GM12878 (cell line): Measurements from ENCODE around the gene OTOF. TPM values are rescaled to one million over a fixed set of nuclear protein-coding genes. Genes with fewer than 3 reads are reported as not detected.

Experiments used
- ATAC-seq: fragments of 200-7000 bp; cut with Tn5 transposase; 3 replicates; pipeline ENCODE4 v1.9.1; 2020; ENCODE audit warnings: mild to moderate bottlenecking, moderate library complexity
- BruUV-seq: library from RNA; stranded (reverse); fragments of 400-500 nt; replicated peaks from 2 replicates; lab custom pipeline; 2021; lab: Mats Ljungman, UMichigan
- CTCF ChIA-PET: fragments of 300-600 bp; sonication (Branson Sonifier 250); formaldehyde crosslinking; extraction: SDS; loops from one replicate; lab custom pipeline; 2021; ENCODE audit warnings: inconsistent platforms; lab: Yijun Ruan, JAX
- POLR2A ChIA-PET: fragments of 350-600 bp; formaldehyde crosslinking; extraction: SDS; loops from one replicate; lab custom pipeline; 2021; ENCODE audit warnings: inconsistent platforms; lab: Charles Lee
- RAD21 ChIA-PET: fragments of 300-600 bp; sonication (Branson Sonifier 250); formaldehyde crosslinking; loops from one replicate; lab custom pipeline; 2023; ENCODE audit warnings: antibody characterized with exemption; ENCODE audit not compliant: unreplicated experiment; lab: Charles Lee
- SMC1A ChIA-PET: fragments of 300-600 bp; sonication (Branson Sonifier 250); formaldehyde crosslinking; loops from one replicate; lab custom pipeline; 2023; ENCODE audit not compliant: unreplicated experiment, uncharacterized antibody; lab: Charles Lee
- DNase-seq: peaks from one replicate; pipeline ENCODE4 v3.0.0-alpha.2; 2011; ENCODE audit warnings: low read depth, low spot score
- FAIRE-seq: peaks from 3 replicates; lab custom pipeline; 2011; peaks lifted over from hg19 to GRCh38; lab: Jason Lieb, UNC
- H2AFZ ChIP-seq: 2 replicates; pipeline ENCODE4 v1.6.0; 2011; ENCODE audit warnings: low read depth, low read length, control low read depth; ENCODE audit not compliant: control insufficient read depth
- H3K27ac ChIP-seq: 2 replicates; pipeline ENCODE4 v1.5.1; 2011; ENCODE audit warnings: control low read depth; ENCODE audit not compliant: control insufficient read depth, insufficient read depth
- H3K27me3 ChIP-seq, 2 experiments: replicated peaks in 1 of 2; 2 replicates each; pipeline versions ENCODE4 v1.6.0 to v1.6.1; 2011; ENCODE audit warnings: low read length in 1 of 2; ENCODE audit not compliant: control insufficient read depth in 2 of 2, insufficient read depth in 2 of 2
- H3K36me3 ChIP-seq, 2 experiments: 2 replicates each; pipeline ENCODE4 v1.5.1; 2011; ENCODE audit warnings: low read length in 1 of 2; ENCODE audit not compliant: control insufficient read depth in 2 of 2, insufficient read depth in 2 of 2
- H3K4me1 ChIP-seq: 2 replicates; pipeline ENCODE4 v1.6.1; 2011; ENCODE audit warnings: mild to moderate bottlenecking, low read length, moderate library complexity, mixed read lengths; ENCODE audit not compliant: control insufficient read depth, insufficient read depth
- H3K4me2 ChIP-seq: 2 replicates; pipeline ENCODE4 v1.6.0; 2011; ENCODE audit warnings: control low read depth; ENCODE audit not compliant: control insufficient read depth, insufficient read depth
- H3K4me3 ChIP-seq: fragments of 200-600 bp; sonication (generic); 2 replicates; pipeline ENCODE4 v1.5.1; 2016
- H3K79me2 ChIP-seq: 2 replicates; pipeline ENCODE4 v1.6.0; 2011; ENCODE audit warnings: low read length; ENCODE audit not compliant: control insufficient read depth, insufficient read depth
- H3K9ac ChIP-seq: 2 replicates; pipeline ENCODE4 v1.8.0; 2011; ENCODE audit warnings: low read length, control low read depth, mixed read lengths; ENCODE audit not compliant: control insufficient read depth, insufficient read depth
- H3K9me3 ChIP-seq: replicated peaks from 3 replicates; pipeline ENCODE4 v1.5.1; 2011; ENCODE audit warnings: mild to moderate bottlenecking, low read length; ENCODE audit not compliant: control insufficient read depth, insufficient read depth
- H4K20me1 ChIP-seq: 2 replicates; pipeline ENCODE4 v1.6.0; 2011; ENCODE audit not compliant: control insufficient read depth, insufficient read depth
- ATF7 ChIP-seq: fragments of 450-650 bp; IDR thresholded peaks from 2 replicates; pipeline ENCODE4 v1.6.1; 2016; ENCODE audit warnings: low read depth, mild to moderate bottlenecking
- CBFB ChIP-seq: IDR thresholded peaks from 2 replicates; pipeline ENCODE4 v1.6.1; 2016; ENCODE audit warnings: antibody characterized with exemption, low read depth
- CBX3 ChIP-seq: fragments of 200-600 bp; sonication (generic); IDR thresholded peaks from 2 replicates; pipeline ENCODE4 v1.6.1; 2016; ENCODE audit warnings: low read depth, borderline replicate concordance
- DPF2 ChIP-seq: fragments of 450-650 bp; IDR thresholded peaks from 2 replicates; pipeline ENCODE4 v1.6.1; 2017; ENCODE audit warnings: mild to moderate bottlenecking
- NR2C1 ChIP-seq: fragments of 450-650 bp; IDR thresholded peaks from 2 replicates; pipeline ENCODE4 v1.6.1; 2017; ENCODE audit warnings: antibody characterized with exemption, mild to moderate bottlenecking, moderate library complexity
- POU2F2 ChIP-seq: IDR thresholded peaks from 3 replicates; pipeline ENCODE4 v1.6.1; 2011; ENCODE audit warnings: low read depth, mild to moderate bottlenecking, low read length, borderline replicate concordance
- RELA ChIP-seq: fragments of 450-650 bp; IDR thresholded peaks from 2 replicates; pipeline ENCODE4 v1.8.0; 2014; ENCODE audit warnings: borderline replicate concordance; ENCODE audit not compliant: partially characterized antibody
- RELB ChIP-seq: fragments of 450-650 bp; IDR thresholded peaks from 2 replicates; pipeline ENCODE4 v1.6.1; 2017; ENCODE audit warnings: low read depth, mild to moderate bottlenecking, moderate library complexity
- STAT1 ChIP-seq: fragments of 450-650 bp; conservative IDR thresholded peaks from 2 replicates; pipeline ENCODE4 v1.6.1; 2014; ENCODE audit warnings: antibody characterized with exemption, mild to moderate bottlenecking
- TCF3 ChIP-seq: IDR thresholded peaks from 2 replicates; pipeline ENCODE4 v1.6.1; 2012; ENCODE audit warnings: low read depth, mild to moderate bottlenecking, low read length, borderline replicate concordance; ENCODE audit not compliant: insufficient read depth
- in situ Hi-C: fragments of 300-500 bp; cut with MboI; formaldehyde crosslinking; loops from 9 replicates; pipeline ENCODE4 v1.14.3; 2018; ENCODE audit warnings: mixed read lengths
- intact Hi-C: fragments of 100-400 bp; cut with micrococcal nuclease; formaldehyde crosslinking; loops from one replicate; pipeline ENCODE4 v1.14.2; 2022; ENCODE audit not compliant: unreplicated experiment
- polyA plus RNA-seq, 11 experiments: library from polyadenylated mRNA; depleted of rRNA in 4 of 11; unstranded in 6 of 11; stranded (reverse) in 5 of 11; fragments of >200 nt; fragmentation: Nextera tagmentation in 4 of 11; fragmentation: Illumina TruSeq in 1 of 11; extraction: Ambion mirVana in 4 of 11; extraction: Trizol in 1 of 11; gene quantifications; 1 replicate in 1 of 11; 2 replicates in 10 of 11; pipeline versions ENCODE4 v1.2.1 to v1.2.3, GENCODE V29; 2011 to 2016; ENCODE audit warnings: inconsistent platforms in 2 of 11, missing spikeins in 2 of 11, low read depth in 1 of 11
- total RNA-seq, 4 experiments: library from RNA; depleted of rRNA in 3 of 4; stranded (reverse); fragments of >200 nt in 3 of 4; fragmentation: Illumina TruSeq in 1 of 4; extraction: Trizol in 1 of 4; gene quantifications; 2 replicates each; pipeline versions ENCODE4 v1.2.1 to v1.2.3, GENCODE V29; 2013 to 2021

OTOF gene
- total and polyA plus RNA-seq, 10 of the 15 experiments (the other 5 are each of a cell fraction or from before 2014, with no cell fraction given), result under 0.01 to 0.31 (median 0.07) TPM; not detected in 6

- TF ChIP-seq STAT1 (no peak), DPF2 (no peak), NR2C1 (no peak), TCF3 (no peak)
- TF ChIP-seq, all 136 proteins: peak for 0
Observed at GRCh38 chr2:26526105-26526504, 48.2 kb upstream of the OTOF start (continued).

GRCh38 chr2:26523750-26524149, 45.8 kb upstream of the OTOF start:
- Histone ChIP-seq H3K27ac (no peak overlapping the region), H2AFZ (no peak overlapping the region), H3K9ac (no peak overlapping the region), H3K4me1 (no peaks in the 10 kb centered on the region), H4K20me1 (no peaks in the 10 kb centered on the region), H3K4me3 (no peak overlapping the region), H3K27me3 (peaks cover 7 to 8% of the 10 kb centered on the region in 2 experiments), H3K4me2 (no peak overlapping the region), H3K9me3 (no peaks in the 10 kb centered on the region), H3K36me3 (no peaks in the 10 kb centered on the region), H3K79me2 (no peaks in the 10 kb centered on the region)
- ChIA-PET CTCF (interaction anchor here (1.4 kb wide), 1 partner anchor 23 kb away, joined by 3 read pairs; no protein-coding TSS in a partner anchor), SMC1A (no interaction called here), RAD21 (no interaction called here), POLR2A (no interaction called here)
- FAIRE-seq, result no peak
- no peak for TF ChIP-seq RELA
- no peak for TF ChIP-seq POU2F2
- TF ChIP-seq RELB, result no peak
- TF ChIP-seq CBFB, result no peak
- no peak for TF ChIP-seq CBX3
- TF ChIP-seq ATF7, result no peak
- no peak for ATAC-seq
- no TSS peak for BruUV-seq
- in situ Hi-C loops, result no loop called here
- no peak for DNase-seq
- intact Hi-C loops, result no loop called here
